Measurements from ENCODE around the gene GAGE10. TPM values are rescaled to one million over a fixed set of nuclear protein-coding genes. Genes with fewer than 3 reads are reported as not detected.

Gene GAGE10
- total RNA-seq, 1 experiment from 2014 or later, result not detected

DNA sequence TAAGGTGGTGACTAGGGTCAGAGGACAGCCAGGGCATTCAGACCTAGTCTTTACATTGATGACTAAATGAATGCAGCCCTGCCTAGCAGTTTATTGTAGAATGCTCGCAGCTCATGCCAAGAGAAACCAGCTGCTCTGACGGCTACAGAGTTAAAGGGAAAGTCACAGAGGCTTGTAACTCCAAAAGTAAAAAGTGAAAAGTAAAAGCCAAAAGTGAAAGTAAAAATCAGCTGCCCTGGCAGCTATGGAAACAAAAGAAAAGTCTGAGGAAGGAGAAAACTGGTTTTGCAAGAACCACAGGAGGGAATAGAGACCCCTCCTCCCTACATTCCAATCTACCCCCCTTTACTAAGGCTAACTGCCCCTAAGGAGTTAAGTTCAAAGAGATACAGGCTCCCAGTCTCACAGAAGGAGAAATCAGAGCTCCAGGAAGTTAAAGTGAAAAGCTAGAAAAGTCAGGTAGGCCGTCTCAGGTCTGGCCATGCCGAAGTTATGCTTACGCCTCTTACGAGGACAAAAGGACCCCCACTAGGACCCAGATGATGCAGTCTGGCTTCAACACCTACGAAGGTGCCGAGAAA, 6.0 kb downstream of the GAGE10 start:
- BruUV-seq (replicated peaks), result no TSS peak
- Histone ChIP-seq H3K4me2 (ENCODE audit: low read length) (no peak overlapping the region), H3K9me2 (ENCODE audit: insufficient read depth) (no peaks in the 10 kb centered on the region), H3K27me3 (ENCODE audit: insufficient read depth, low read length) (no peaks in the 10 kb centered on the region), H3K4me3 (replicated peaks in 1 of 2; ENCODE audit: low read depth in 1 of 2, low read length in 2 of 2) (no peak overlapping the region), H3K79me2 (ENCODE audit: insufficient read depth, low read length) (no peaks in the 10 kb centered on the region), H3K9ac (ENCODE audit: low read length) (no peak overlapping the region), H3K4me1 (ENCODE audit: control insufficient read depth in 1 of 2, insufficient read depth in 2 of 2, low read length in 2 of 2) (no peaks in the 10 kb centered on the region), H3K9me3 (ENCODE audit: control insufficient read depth in 1 of 2, insufficient read depth in 1 of 2, low read depth in 1 of 2, low read length in 2 of 2) (no peaks in the 10 kb centered on the region), H3K27ac (ENCODE audit: low read depth, low read length) (no peak overlapping the region), H2AFZ (ENCODE audit: low read depth, low read length, poor library complexity, severe bottlenecking) (no peak overlapping the region), H3K36me3 (ENCODE audit: control insufficient read depth in 1 of 2, insufficient read depth in 2 of 2, low read length in 2 of 2) (no peaks in the 10 kb centered on the region), H4K20me1 (ENCODE audit: insufficient read depth) (no peaks in the 10 kb centered on the region)
- POLR2A ChIA-PET, result no interaction called here
- CTCF ChIA-PET, result no interaction called here
- DNase-seq (ENCODE audit: low read depth, low spot score) (no peak), ATAC-seq (no peak)
- RAD21 ChIA-PET (ENCODE audit: low non-redundant PET in 1 of 2, low total read pairs in 2 of 2, uncharacterized antibody in 2 of 2, unreplicated experiment in 2 of 2), result no interaction called here
- intact Hi-C loops (cut with micrococcal nuclease), result no loop called here
- TF ChIP-seq EZH2phosphoT487 (IDR thresholded peaks at IDR 0.05; ENCODE audit: borderline replicate concordance) (no peak), TCF7L2 (IDR thresholded peaks at IDR 0.05; ENCODE audit: borderline replicate concordance, extremely low read depth, insufficient read depth, insufficient read length) (no peak), FOSL1 (IDR thresholded peaks at IDR 0.05; ENCODE audit: low read depth) (no peak), CEBPB (IDR thresholded peaks at IDR 0.05; ENCODE audit: low read depth) (no peak), EZH2 (IDR thresholded peaks at IDR 0.05) (no peak), ZNF274 (IDR thresholded peaks at IDR 0.05; ENCODE audit: low read depth, low read length) (no peak), SIN3A (IDR thresholded peaks at IDR 0.05; ENCODE audit: low read depth) (no peak), ZFX (IDR thresholded peaks at IDR 0.05) (no peak), YY1 (IDR thresholded peaks at IDR 0.05; ENCODE audit: extremely low read depth, insufficient replicate concordance, low read depth, low read length) (no peak), SP1 (IDR thresholded peaks at IDR 0.05; ENCODE audit: low read depth) (no peak), MAX (IDR thresholded peaks at IDR 0.05) (no peak), CBX3 (IDR thresholded peaks at IDR 0.05; ENCODE audit: low read depth) (no peak), JUND (IDR thresholded peaks at IDR 0.05) (no peak), ELF1 (IDR thresholded peaks at IDR 0.05; ENCODE audit: borderline replicate concordance, low read depth) (no peak), EGR1 (IDR thresholded peaks at IDR 0.05; ENCODE audit: low read depth) (no peak), POLR2A (IDR thresholded peaks at IDR 0.05; ENCODE audit: borderline replicate concordance, extremely low read depth, insufficient read depth, insufficient read length) (no peak), POLR2AphosphoS5 (IDR thresholded peaks at IDR 0.05; ENCODE audit: low read depth, low read length) (no peak), RAD21 (IDR thresholded peaks at IDR 0.05; ENCODE audit: low read depth) (no peak)
- TF ChIP-seq, protein P1, sequence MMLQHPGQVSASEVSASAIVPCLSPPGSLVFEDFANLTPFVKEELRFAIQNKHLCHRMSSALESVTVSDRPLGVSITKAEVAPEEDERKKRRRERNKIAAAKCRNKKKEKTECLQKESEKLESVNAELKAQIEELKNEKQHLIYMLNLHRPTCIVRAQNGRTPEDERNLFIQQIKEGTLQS (IDR thresholded peaks at IDR 0.05), result no peak
- TF ChIP-seq, protein P2, sequence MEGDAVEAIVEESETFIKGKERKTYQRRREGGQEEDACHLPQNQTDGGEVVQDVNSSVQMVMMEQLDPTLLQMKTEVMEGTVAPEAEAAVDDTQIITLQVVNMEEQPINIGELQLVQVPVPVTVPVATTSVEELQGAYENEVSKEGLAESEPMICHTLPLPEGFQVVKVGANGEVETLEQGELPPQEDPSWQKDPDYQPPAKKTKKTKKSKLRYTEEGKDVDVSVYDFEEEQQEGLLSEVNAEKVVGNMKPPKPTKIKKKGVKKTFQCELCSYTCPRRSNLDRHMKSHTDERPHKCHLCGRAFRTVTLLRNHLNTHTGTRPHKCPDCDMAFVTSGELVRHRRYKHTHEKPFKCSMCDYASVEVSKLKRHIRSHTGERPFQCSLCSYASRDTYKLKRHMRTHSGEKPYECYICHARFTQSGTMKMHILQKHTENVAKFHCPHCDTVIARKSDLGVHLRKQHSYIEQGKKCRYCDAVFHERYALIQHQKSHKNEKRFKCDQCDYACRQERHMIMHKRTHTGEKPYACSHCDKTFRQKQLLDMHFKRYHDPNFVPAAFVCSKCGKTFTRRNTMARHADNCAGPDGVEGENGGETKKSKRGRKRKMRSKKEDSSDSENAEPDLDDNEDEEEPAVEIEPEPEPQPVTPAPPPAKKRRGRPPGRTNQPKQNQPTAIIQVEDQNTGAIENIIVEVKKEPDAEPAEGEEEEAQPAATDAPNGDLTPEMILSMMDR (IDR thresholded peaks at IDR 0.05 in 2 of 3, conservative IDR thresholded peaks at IDR 0.05 in 1 of 3; ENCODE audit: borderline replicate concordance in 1 of 3, insufficient read depth in 1 of 3, low read depth in 2 of 3, low read length in 2 of 3), result no peak
